Astrocyte of the cerebellum (primary cell): ENCODE results near the gene GLI2.

Source experiments
- DNase-seq: peaks from one replicate; pipeline ENCODE4 v3.0.0-alpha.2; 2011; ENCODE audit warnings: low read depth
- H3K4me3 ChIP-seq: 2 replicates; pipeline ENCODE4 v1.5.1; 2011; ENCODE audit warnings: mild to moderate bottlenecking, low read depth, low read length, moderate library complexity
- CTCF ChIP-seq: IDR thresholded peaks from 2 replicates; pipeline ENCODE4 v1.5.1; 2012; ENCODE audit warnings: low read length, low read depth, moderate library complexity, mild to moderate bottlenecking; ENCODE audit errors: missing control alignments
- in situ Hi-C: cut with HindIII; loops from 2 replicates; pipeline ENCODE4 v1.10.0; 2017; ENCODE audit warnings: low sequenced_read_pairs

Gene GLI2

DNA sequence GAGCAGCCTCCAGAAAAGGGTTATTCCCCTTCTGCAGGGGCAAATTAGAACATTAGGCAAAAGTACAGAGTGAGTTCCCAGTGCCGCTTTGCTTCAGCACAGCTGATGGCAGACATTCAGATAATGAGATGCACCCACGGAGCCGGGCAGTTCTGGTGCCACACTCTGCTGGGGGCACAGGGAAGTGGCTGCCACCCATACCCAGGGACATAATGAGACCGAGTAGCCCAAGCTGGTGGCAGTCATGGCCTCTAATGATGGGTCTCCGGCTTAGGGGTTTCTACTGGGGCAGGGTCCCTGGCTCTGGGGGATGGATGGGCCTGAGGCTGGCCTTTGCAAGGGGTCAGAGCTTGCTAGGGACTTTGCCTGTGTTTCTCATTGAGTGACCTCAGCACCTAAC, 26.2 kb downstream of the GLI2 start:
- in situ Hi-C loops: no loop called here
- DNase-seq: no peak
- no peak overlapping the region for H3K4me3 ChIP-seq
- TF ChIP-seq CTCF: no peak

DNA sequence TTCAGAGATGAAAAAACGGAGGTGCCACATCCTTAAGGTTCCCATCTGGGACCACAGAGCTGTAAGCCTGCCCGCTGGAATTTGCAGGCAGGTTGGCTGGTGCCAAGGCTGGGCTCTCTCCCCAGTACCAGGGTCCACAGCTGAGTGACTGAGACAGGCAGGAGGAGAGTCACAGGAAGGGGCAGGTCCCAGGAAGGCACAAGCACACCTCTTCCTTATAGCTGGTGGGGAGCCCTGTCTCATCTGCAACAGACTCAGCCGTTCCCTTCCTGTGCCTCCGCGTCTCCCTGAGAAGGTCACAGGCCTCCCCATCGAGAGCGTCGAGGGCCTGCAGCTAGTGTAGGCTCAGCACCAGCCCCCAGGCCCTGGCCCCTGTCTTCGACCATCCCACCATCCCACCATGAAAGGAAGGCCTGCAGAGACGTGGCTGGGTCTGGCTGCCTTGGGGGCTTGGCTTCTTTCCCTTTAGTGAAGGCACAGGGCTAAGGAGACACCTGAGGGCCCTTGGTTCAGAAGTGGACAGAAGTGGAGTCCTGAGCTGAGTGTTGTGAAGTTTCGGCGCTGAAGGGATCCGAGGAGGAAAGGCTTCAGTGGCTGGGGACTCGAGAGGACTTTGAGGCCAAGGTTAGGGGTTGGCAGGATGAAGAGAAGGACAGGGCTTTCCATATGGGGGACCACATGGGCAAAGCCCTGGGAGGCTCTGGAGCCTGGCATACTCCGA, 26.8 kb downstream of the GLI2 start:
- no peak for TF ChIP-seq CTCF
- H3K4me3 ChIP-seq: no peak overlapping the region
- DNase-seq: no peak
- in situ Hi-C loops: no loop called here

- no peak overlapping the region for H3K4me3 ChIP-seq
- DNase-seq: no peak
- in situ Hi-C loops: no loop called here
- TF ChIP-seq CTCF: no peak
Measured at GRCh38 chr2:120763508-120763907, 27.8 kb downstream of the GLI2 start.

DNA sequence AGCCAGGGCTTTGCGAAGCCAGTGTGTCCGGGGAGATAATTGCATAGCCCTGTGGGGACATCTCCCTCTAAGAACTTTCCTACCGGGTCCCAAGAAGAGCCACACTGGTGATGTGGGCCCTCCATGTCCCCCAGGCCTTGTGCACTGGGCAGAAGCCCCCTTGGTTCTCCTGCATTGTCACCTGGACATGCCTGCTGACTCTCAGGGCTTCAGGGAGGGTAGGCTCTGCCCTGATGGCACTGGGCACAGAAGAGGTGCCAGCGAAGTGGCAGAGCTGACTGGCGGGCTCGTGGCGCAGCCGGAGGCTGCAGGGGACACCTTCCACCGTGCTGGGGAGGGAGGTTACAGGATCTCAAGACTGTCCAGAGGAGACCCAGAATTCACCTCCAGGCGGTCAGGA, 28.3 kb downstream of the GLI2 start:
- DNase-seq: no peak
- no peak for TF ChIP-seq CTCF
- no peak overlapping the region for H3K4me3 ChIP-seq
- in situ Hi-C loops: no loop called here

- TF ChIP-seq CTCF: no peak
- DNase-seq: no peak
- in situ Hi-C loops: no loop called here
- H3K4me3 ChIP-seq: no peak overlapping the region
Measured at GRCh38 chr2:120764492-120764891, 28.8 kb downstream of the GLI2 start.

GRCh38 chr2:120764991-120765677, 29.5 kb downstream of the GLI2 start:
- no peak for TF ChIP-seq CTCF
- in situ Hi-C loops: no loop called here
- no peak overlapping the region for H3K4me3 ChIP-seq
- no peak for DNase-seq
